ENCODE data around the gene CATSPERB.

The CATSPERB gene

GRCh38 chr14:91548108-91548507 is 183.8 kb downstream of the CATSPERB start:
- H3K9me3 ChIP-seq (ENCODE audit: control insufficient read depth, insufficient read depth, low read depth, low read length) = no peaks in the 10 kb centered on the region
- ChIA-PET POLR2A (no interaction called here), CTCF (no interaction called here)
- no peaks in the 10 kb centered on the region for H3K4me1 ChIP-seq (ENCODE audit: control insufficient read depth, insufficient read depth, low read length)
- H3K27ac ChIP-seq (ENCODE audit: extremely low read depth, low read depth, low read length) = no peak overlapping the region
- no peak overlapping the region for H3K4me3 ChIP-seq (ENCODE audit: low read depth, low read length)
- H3K36me3 ChIP-seq (ENCODE audit: control insufficient read depth in 2 of 2, insufficient read depth in 1 of 2, low read length in 2 of 2) = no peaks in the 10 kb centered on the region
- TF ChIP-seq SALL2 (tag by site-specific recombination; IDR thresholded peaks at IDR 0.05; ENCODE audit: borderline replicate concordance) = no peak
- TF ChIP-seq ZNF639 (tag by site-specific recombination; IDR thresholded peaks at IDR 0.05) = no peak
- TF ChIP-seq GLI2 (tag by site-specific recombination; IDR thresholded peaks at IDR 0.05; ENCODE audit: borderline replicate concordance, low read depth) = no peak
- TF ChIP-seq KLF16 (tag by site-specific recombination; IDR thresholded peaks at IDR 0.05) = no peak
- no peak for TF ChIP-seq ZNF704 (tag by site-specific recombination; IDR thresholded peaks at IDR 0.05)
- no peak for TF ChIP-seq ZBTB6 (tag by site-specific recombination; IDR thresholded peaks at IDR 0.05)
- TF ChIP-seq ZNF558 (tag by site-specific recombination; IDR thresholded peaks at IDR 0.05) = no peak
- TF ChIP-seq ZNF2 (tag by site-specific recombination; IDR thresholded peaks at IDR 0.05) = no peak
- no peak for TF ChIP-seq ZNF624 (tag by site-specific recombination; IDR thresholded peaks at IDR 0.05)
- TF ChIP-seq ZSCAN5A (tag by site-specific recombination; IDR thresholded peaks at IDR 0.05) = no peak
- no peak for TF ChIP-seq ZSCAN16 (tag by site-specific recombination; IDR thresholded peaks at IDR 0.05)
- no peak for TF ChIP-seq ZNF544 (tag by site-specific recombination; IDR thresholded peaks at IDR 0.05)
- no peak for TF ChIP-seq GLIS2 (tag by site-specific recombination; IDR thresholded peaks at IDR 0.05)
- TF ChIP-seq ZNF510 (tag by site-specific recombination; IDR thresholded peaks at IDR 0.05; ENCODE audit: insufficient replicate concordance) = no peak
- TF ChIP-seq ZNF138 (tag by site-specific recombination; IDR thresholded peaks at IDR 0.05; ENCODE audit: borderline replicate concordance) = no peak
- no peak for TF ChIP-seq ZBTB26 (tag by site-specific recombination; optimal IDR thresholded peaks at IDR 0.05)
- no peak for TF ChIP-seq ZNF701 (tag by site-specific recombination; IDR thresholded peaks at IDR 0.05)
- TF ChIP-seq ZBTB44 (tag by site-specific recombination; IDR thresholded peaks at IDR 0.05) = no peak
- TF ChIP-seq ZNF398 (tag by site-specific recombination; IDR thresholded peaks at IDR 0.05) = no peak

Measured in HEK293 (cell line).